Measurements from ENCODE around the gene SPAG9. TPM values are rescaled to one million over a fixed set of nuclear protein-coding genes. Genes with fewer than 3 reads are reported as not detected.

Gene SPAG9
- total RNA-seq, result 10 to 100 TPM; 37.2 to 45.6 (median 37.4) TPM

DNA sequence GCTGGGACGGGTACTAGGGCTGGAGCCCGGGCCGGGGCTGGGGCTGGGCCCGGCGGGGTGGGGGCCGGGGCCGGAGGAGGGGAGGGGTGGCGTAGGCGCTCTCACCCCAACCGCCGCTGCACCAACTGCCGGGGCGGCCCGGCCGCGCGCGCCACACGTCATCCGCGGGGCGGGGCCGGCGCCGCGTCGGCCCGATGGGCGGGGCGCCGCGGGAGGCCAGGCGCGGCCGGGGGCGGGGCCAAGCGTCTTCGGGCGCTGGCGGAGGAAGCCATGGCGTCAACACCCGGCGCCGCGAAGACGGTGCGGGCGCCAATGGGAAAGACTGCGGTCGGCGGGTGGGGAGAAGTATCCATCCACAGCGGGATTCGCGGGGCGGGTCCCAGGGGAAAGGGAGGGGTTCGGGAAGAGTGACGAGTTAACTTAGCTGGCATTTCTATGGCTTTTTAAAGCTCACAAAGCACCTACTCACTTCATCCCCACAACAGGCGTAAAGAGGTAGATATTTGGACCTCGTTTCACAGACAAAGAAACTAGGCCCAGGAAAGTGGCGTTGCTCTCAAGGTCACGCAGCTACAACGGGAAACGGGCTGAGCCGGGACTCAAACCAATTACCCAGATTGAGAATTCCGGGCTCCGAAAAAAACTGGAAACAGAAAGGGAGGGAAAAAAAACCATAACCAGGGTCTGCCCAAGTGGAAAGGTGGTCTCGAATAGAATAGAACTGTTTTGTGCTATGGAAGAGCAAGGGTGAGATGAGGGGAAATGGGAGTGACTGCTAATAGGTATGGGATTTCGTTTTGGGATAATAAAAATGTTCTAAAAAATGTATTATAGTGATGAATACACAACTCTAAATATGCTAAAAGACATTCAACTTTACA is at the start of gene SPAG9:
SPAG9 (minus strand) TSS at position 130 of the 881 bp plus-strand sequence. CDS start 212 bp downstream, outside the sequence.
- no peaks in the 10 kb centered on the region for H3K9me3 Mint-ChIP-seq
- peaks cover 53% of the 10 kb centered on the region for H3K4me1 Mint-ChIP-seq (ENCODE audit: low read depth)
- H3K4me3 Mint-ChIP-seq, result peak within 1 kb of the TSS; percentile 95
- peak; percentile 83 for DNase-seq
- peak; percentile 75 to 77 for ATAC-seq
- no peaks in the 10 kb centered on the region for H3K27me3 Mint-ChIP-seq (ENCODE audit: low read depth)
- H3K36me3 Mint-ChIP-seq (ENCODE audit: insufficient read depth), result no peaks in the 10 kb centered on the region

DNA sequence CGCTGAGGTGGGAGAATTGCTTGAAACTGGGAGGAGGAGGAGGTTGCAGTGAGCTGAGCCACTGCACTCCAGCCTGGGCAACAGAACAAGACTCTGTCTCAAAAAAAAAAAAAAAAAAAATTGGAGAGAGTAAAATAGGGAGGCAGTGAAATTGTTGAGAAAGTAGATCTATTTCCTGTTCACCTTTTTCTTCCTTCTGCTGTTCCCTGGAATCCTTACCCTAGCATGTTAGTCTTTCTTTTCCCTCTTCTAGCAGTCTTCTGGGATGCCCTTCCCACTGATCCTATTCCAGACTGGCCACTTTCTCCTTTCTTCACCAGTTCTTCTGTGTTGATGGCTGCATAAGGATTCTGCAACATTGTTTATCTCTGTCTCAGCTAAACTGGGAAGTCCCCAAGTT is 48.7 kb upstream of the SPAG9 start:
- peak overlapping the region; percentile 19 for H3K4me3 Mint-ChIP-seq
- peaks cover 34% of the 10 kb centered on the region for H3K36me3 Mint-ChIP-seq (ENCODE audit: insufficient read depth)
- ATAC-seq, result no peak

DNA sequence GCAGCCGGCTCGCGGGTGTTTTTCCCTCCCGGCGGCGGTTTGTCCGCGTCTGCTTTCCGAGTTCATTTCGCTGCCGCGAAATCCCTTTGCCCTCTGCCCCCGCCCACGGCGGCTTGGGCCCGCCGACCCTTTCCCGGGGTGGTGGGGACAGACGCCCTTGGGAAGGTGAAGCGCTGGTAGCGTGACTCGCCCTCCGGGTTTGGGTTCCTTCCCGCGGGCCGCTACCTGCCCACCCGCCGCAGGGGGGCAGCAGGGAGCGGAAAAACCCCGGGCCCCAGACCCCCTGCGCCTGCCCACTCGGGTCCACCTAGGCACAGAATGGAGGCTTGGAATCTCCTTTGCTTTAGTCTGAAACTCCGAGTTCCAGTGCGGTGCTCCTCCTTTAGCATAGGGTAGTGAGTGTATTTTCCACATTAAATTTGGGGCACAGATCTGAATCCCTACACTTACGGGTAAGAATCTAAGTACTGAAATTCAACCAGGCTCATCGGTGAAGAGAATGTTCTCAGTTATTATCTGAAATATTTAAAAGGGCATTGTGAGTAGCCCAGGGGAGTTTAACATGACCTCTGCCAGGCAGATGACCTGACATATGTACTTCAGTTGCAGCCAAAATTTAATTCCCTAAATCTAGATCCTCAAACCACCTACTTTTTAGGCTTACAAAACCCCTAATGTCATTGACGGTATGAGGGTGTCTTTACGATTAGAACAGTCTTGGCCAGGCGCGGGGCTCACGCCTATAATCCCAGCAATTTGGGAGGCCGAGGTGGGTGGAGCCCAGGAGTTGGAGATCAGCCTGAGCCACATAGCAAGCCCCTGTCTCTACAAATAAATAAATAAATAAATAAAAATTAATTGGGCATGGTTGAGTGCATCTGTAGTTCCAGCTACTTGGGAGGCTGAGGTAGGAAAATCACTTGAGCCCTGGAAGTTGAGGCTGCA is 46.6 kb upstream of the SPAG9 start:
- H3K36me3 Mint-ChIP-seq (ENCODE audit: insufficient read depth), result peaks cover 34% of the 10 kb centered on the region
- peak overlapping the region; percentile 89 for H3K4me3 Mint-ChIP-seq
- H3K4me1 Mint-ChIP-seq (ENCODE audit: low read depth), result peaks cover 24% of the 10 kb centered on the region
- H3K27me3 Mint-ChIP-seq (ENCODE audit: low read depth), result no peaks in the 10 kb centered on the region
- DNase-seq (peak; percentile 69), ATAC-seq (peak; percentile 65 to 67)
- H3K9me3 Mint-ChIP-seq, result no peaks in the 10 kb centered on the region

More for the DNA sequence above, 48.7 kb upstream of the SPAG9 start:
- H3K27me3 Mint-ChIP-seq (ENCODE audit: low read depth), result no peaks in the 10 kb centered on the region
- peaks cover 24% of the 10 kb centered on the region for H3K4me1 Mint-ChIP-seq (ENCODE audit: low read depth)
- no peaks in the 10 kb centered on the region for H3K9me3 Mint-ChIP-seq
- DNase-seq, result no peak

GRCh38 chr17:51166198-51166986 is 45.7 kb upstream of the SPAG9 start, which contains the start of gene NME2:
NME2 (plus strand) TSS chr17:51166411; CDS start chr17:51166831, 420 bp downstream.
- no peaks in the 10 kb centered on the region for H3K27me3 Mint-ChIP-seq (ENCODE audit: low read depth)
- peaks cover 24% of the 10 kb centered on the region for H3K4me1 Mint-ChIP-seq (ENCODE audit: low read depth)
- ATAC-seq, result peak; percentile 77 to 80
- DNase-seq, result peak; percentile 64
- H3K4me3 Mint-ChIP-seq, result peak within 1 kb of the TSS; percentile 90
- no peaks in the 10 kb centered on the region for H3K9me3 Mint-ChIP-seq
- peaks cover 37% of the 10 kb centered on the region for H3K36me3 Mint-ChIP-seq (ENCODE audit: insufficient read depth)

DNA sequence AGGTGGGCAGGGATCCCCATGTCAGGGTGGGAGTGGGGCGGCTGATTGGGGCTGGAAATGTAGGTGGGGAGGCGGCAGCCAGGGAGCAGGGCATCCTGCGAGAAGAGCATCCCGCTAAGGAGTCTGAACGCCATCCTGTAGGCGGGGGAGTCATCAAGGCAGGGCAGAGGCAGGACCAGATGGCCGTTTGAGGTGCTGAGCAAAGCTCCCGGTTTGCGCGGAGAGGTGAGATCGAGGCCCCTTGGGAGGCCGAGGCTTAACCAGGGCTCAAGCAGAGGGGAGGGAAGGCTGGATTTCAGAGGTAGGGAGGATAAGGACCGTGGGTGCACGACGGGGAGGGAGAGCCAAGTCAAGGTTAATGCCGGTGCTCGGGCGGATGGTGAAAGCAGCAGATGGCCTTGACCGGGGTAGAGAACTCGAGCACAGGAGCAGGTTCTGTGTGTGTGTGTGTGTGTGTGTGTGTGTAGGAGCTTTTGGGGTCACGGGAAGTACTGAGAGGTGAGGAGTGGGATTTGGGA is 45.1 kb upstream of the SPAG9 start:
- ATAC-seq (peak; percentile 23 to 30), DNase-seq (no peak)
- Mint-ChIP-seq H3K4me1 (ENCODE audit: low read depth) (peaks cover 22% of the 10 kb centered on the region), H3K27me3 (ENCODE audit: low read depth) (no peaks in the 10 kb centered on the region), H3K4me3 (peak overlapping the region; percentile 90), H3K36me3 (ENCODE audit: insufficient read depth) (peaks cover 36% of the 10 kb centered on the region), H3K9me3 (no peaks in the 10 kb centered on the region)

DNA sequence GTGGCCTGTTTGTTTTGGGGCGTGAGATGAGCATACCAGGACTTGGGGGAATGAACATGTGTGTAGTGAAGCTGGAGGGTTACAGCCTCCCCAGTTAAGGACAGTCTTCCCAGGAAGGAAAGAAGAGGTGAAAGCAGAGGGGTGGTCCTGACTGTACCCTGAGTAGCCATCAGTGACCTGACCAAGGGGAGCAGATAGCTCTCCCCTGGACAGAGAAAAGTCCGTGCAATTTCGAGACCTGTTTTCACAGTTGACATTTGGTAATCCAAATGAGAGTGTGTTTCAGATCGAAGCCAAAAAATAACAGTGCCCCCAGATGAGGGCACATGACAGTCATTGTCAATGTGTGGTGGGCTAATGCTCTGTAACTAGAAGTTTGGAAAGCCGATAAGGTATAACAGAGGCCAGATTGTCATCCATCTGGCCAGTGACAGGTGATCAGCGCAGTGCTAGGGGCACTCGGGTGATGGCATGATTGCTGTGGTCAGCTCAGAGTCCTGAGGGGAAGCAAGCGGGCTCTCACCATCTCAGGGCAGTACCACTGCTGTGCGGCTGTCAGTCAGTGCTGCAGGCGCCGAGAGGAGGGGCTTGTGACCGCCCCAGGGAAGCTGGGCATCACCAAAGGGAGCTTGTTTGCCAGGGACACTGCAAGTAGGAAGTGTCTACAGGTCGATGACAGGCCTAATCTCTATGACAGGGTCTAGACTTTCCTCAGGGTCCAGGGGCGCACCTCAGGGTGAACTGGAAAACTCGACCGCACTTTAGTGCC is 44.4 kb upstream of the SPAG9 start:
- DNase-seq (no peak), ATAC-seq (no peak)
- H3K9me3 Mint-ChIP-seq, result no peaks in the 10 kb centered on the region
- H3K36me3 Mint-ChIP-seq (ENCODE audit: insufficient read depth), result peaks cover 36% of the 10 kb centered on the region
- no peaks in the 10 kb centered on the region for H3K27me3 Mint-ChIP-seq (ENCODE audit: low read depth)
- H3K4me3 Mint-ChIP-seq, result peak overlapping the region; percentile 90
- peaks cover 22% of the 10 kb centered on the region for H3K4me1 Mint-ChIP-seq (ENCODE audit: low read depth)

DNA sequence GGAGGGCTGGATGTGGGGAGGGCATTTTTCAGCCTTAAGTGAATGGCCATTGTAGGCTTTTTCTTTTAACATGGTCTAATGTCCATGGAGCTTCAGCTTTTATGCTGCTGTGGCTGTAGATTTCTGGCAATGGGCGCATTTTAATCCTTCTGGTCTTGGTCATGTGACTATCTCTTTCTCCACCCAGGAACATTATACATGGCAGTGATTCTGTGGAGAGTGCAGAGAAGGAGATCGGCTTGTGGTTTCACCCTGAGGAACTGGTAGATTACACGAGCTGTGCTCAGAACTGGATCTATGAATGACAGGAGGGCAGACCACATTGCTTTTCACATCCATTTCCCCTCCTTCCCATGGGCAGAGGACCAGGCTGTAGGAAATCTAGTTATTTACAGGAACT is 40.9 kb upstream of the SPAG9 start:
- Mint-ChIP-seq H3K36me3 (ENCODE audit: insufficient read depth) (peaks cover 35% of the 10 kb centered on the region), H3K4me1 (ENCODE audit: low read depth) (peaks cover 13% of the 10 kb centered on the region), H3K9me3 (no peaks in the 10 kb centered on the region), H3K4me3 (no peak overlapping the region), H3K27me3 (ENCODE audit: low read depth) (no peaks in the 10 kb centered on the region)
- ATAC-seq (no peak), DNase-seq (no peak)

DNA sequence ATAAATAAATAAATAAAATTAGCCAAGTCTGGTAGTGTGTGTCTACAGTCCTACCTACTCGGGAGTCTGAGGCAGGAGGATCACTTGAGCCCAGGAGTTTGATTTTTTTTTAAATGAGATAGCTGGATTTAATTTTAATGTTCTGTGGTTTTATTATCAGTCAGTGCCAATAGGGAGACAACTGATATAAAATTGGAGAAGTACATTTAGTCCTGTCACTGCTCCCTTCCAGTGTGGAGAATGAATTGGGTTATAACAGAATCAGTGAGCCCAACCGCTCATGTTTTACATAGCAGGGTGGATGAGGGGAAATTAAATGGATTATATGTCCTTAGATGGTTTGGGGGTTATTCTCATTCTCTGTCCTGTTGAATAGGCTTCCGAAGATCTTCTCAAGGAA is 38.9 kb upstream of the SPAG9 start:
- Mint-ChIP-seq H3K4me3 (no peak overlapping the region), H3K4me1 (ENCODE audit: low read depth) (peaks cover 13% of the 10 kb centered on the region), H3K36me3 (ENCODE audit: insufficient read depth) (peaks cover 42% of the 10 kb centered on the region), H3K27me3 (ENCODE audit: low read depth) (no peaks in the 10 kb centered on the region), H3K9me3 (no peaks in the 10 kb centered on the region)
- DNase-seq, result no peak
- ATAC-seq, result no peak

- Mint-ChIP-seq H3K36me3 (ENCODE audit: insufficient read depth) (peaks cover 24% of the 10 kb centered on the region), H3K9me3 (no peaks in the 10 kb centered on the region), H3K27me3 (ENCODE audit: low read depth) (no peaks in the 10 kb centered on the region), H3K4me1 (ENCODE audit: low read depth) (peaks cover 13% of the 10 kb centered on the region), H3K4me3 (no peak overlapping the region)
- no peak for ATAC-seq
- DNase-seq, result no peak
These were observed 34.7 kb upstream of the SPAG9 start for GRCh38 chr17:51155416-51155815.

DNA sequence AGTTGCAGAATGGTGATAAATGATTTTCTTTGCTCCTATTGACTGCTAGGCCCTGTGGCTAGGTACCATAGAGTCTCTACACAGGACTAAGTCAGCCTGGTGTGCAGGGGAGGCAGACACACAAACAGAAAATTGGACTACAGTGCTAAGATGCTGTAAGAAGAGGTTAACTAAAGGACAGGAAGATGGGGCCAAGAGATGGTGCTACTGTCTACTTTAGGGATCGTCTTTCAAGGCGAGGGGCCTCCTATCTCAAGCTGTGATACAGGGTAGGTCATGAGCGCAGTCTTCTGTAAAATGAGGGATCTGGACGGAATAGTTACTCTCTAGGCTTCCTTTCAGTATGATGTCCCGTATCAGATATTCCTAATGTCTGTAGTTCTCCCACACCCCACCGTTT is 33.5 kb upstream of the SPAG9 start:
- Mint-ChIP-seq H3K4me1 (ENCODE audit: low read depth) (peaks cover 13% of the 10 kb centered on the region), H3K27me3 (ENCODE audit: low read depth) (no peaks in the 10 kb centered on the region), H3K4me3 (no peak overlapping the region), H3K9me3 (no peaks in the 10 kb centered on the region), H3K36me3 (ENCODE audit: insufficient read depth) (peaks cover 17% of the 10 kb centered on the region)
- no peak for DNase-seq
- no peak for ATAC-seq

GRCh38 chr17:51153210-51154072 is 32.8 kb upstream of the SPAG9 start, which contains the start of gene NME1:
NME1 (plus strand) TSS chr17:51153559; CDS start chr17:51155655, 2,096 bp downstream.
- no peak within 1 kb of the TSS for H3K4me3 Mint-ChIP-seq

GRCh38 chr17:51152766-51153209 is 32.1 kb upstream of the SPAG9 start:
- Mint-ChIP-seq H3K9me3 (no peaks in the 10 kb centered on the region), H3K36me3 (ENCODE audit: insufficient read depth) (peaks cover 13% of the 10 kb centered on the region), H3K4me3 (no peak overlapping the region), H3K27me3 (ENCODE audit: low read depth) (no peaks in the 10 kb centered on the region), H3K4me1 (ENCODE audit: low read depth) (peaks cover 13% of the 10 kb centered on the region)
- no peak for DNase-seq
- no peak for ATAC-seq

More at GRCh38 chr17:51153210-51154072, 32.8 kb upstream of the SPAG9 start, which contains the start of gene NME1:
- ATAC-seq (peak; percentile 90 to 91), DNase-seq (peak; percentile 97)
- H3K36me3 Mint-ChIP-seq (ENCODE audit: insufficient read depth), result peaks cover 13% of the 10 kb centered on the region
- peaks cover 13% of the 10 kb centered on the region for H3K4me1 Mint-ChIP-seq (ENCODE audit: low read depth)
- no peaks in the 10 kb centered on the region for H3K27me3 Mint-ChIP-seq (ENCODE audit: low read depth)
- no peaks in the 10 kb centered on the region for H3K9me3 Mint-ChIP-seq
